SK-N-SH (cell line): Measurements from ENCODE around the gene FAM89B. TPM values are rescaled to one million over a fixed set of nuclear protein-coding genes. Genes with fewer than 3 reads are reported as not detected.

ENCODE experiments used
- CTCF ChIA-PET: fragments of 300-600, 350-600 bp; formaldehyde crosslinking; extraction: SDS; loops from one replicate; lab custom pipeline; 2021; lab: Yijun Ruan, JAX
- POLR2A ChIA-PET: fragments of 350-600 bp; sonication (Branson Sonifier 250); formaldehyde crosslinking; extraction: SDS; loops from one replicate; lab custom pipeline; 2020; ENCODE audit warnings: antibody characterized with exemption, inconsistent platforms; lab: Yijun Ruan, JAX
- DNase-seq: peaks from one replicate; pipeline ENCODE4 v3.0.0; 2012
- H2AFZ ChIP-seq: fragments of 200-600 bp; sonication (generic); 2 replicates; pipeline ENCODE4 v1.8.1; 2016; ENCODE audit warnings: antibody characterized with exemption, mild to moderate bottlenecking, low read depth
- H3F3A ChIP-seq: fragments of 200-600 bp; sonication (generic); replicated peaks from 2 replicates; pipeline ENCODE3; 2016; ENCODE audit warnings: antibody characterized with exemption, mild to moderate bottlenecking; ENCODE audit not compliant: insufficient read depth
- H3K27ac ChIP-seq, 2 experiments: fragments of 200-500 bp in 1 of 2; fragments of 200-600 bp in 1 of 2; sonication (Bioruptor generic) in 1 of 2; sonication (generic), shearing (Covaris generic) in 1 of 2; 2 replicates each; pipeline versions ENCODE4 v1.5.1 to v1.6.1; 2014 to 2016; ENCODE audit warnings: low read depth in 2 of 2, inconsistent platforms in 1 of 2, low read length in 1 of 2, mild to moderate bottlenecking in 1 of 2, mixed read lengths in 1 of 2
- H3K27me3 ChIP-seq: fragments of 200-600 bp; sonication (generic), shearing (Covaris generic); 2 replicates; pipeline ENCODE4 v1.6.1; 2016; ENCODE audit warnings: mixed run types; ENCODE audit not compliant: insufficient read depth
- H3K36me3 ChIP-seq, 2 experiments: fragments of 200-500 bp in 1 of 2; fragments of 200-600 bp in 1 of 2; sonication (Bioruptor generic) in 1 of 2; sonication (generic) in 1 of 2; replicated peaks in 1 of 2; 2 replicates each; pipeline versions ENCODE3 to v1.5.1; 2014 to 2016; ENCODE audit warnings: low read length in 1 of 2, mild to moderate bottlenecking in 1 of 2; ENCODE audit not compliant: insufficient read depth in 2 of 2, control insufficient read depth in 1 of 2
- H3K4me1 ChIP-seq, 2 experiments: fragments of 200-500 bp in 1 of 2; fragments of 200-600 bp in 1 of 2; sonication (Bioruptor generic) in 1 of 2; sonication (generic), shearing (Covaris generic) in 1 of 2; 2 replicates each; pipeline versions ENCODE4 v1.5.1 to v1.6.1; 2014 to 2016; ENCODE audit warnings: low read depth in 1 of 2, low read length in 1 of 2, mixed run types in 1 of 2; ENCODE audit not compliant: insufficient read depth in 2 of 2, control insufficient read depth in 1 of 2
- H3K4me2 ChIP-seq: fragments of 200-600 bp; sonication (generic), shearing (Covaris generic); 2 replicates; pipeline ENCODE4 v1.6.1; 2017; ENCODE audit warnings: mixed run types
- H3K4me3 ChIP-seq, 2 experiments: fragments of 200-500 bp in 1 of 2; fragments of 200-600 bp in 1 of 2; sonication (Bioruptor generic) in 1 of 2; sonication (generic), shearing (Covaris generic) in 1 of 2; 2 replicates each; pipeline versions ENCODE4 v1.5.1 to v1.8.1; 2014 to 2016; ENCODE audit warnings: low read depth in 2 of 2, inconsistent platforms in 1 of 2, low read length in 1 of 2, mild to moderate bottlenecking in 1 of 2, mixed read lengths in 1 of 2, moderate library complexity in 1 of 2
- H3K79me2 ChIP-seq: fragments of 200-600 bp; sonication (generic); 2 replicates; pipeline ENCODE4 v1.8.1; 2017; ENCODE audit warnings: mild to moderate bottlenecking; ENCODE audit not compliant: insufficient read depth
- H3K9ac ChIP-seq: fragments of 200-600 bp; sonication (generic); 2 replicates; pipeline ENCODE4 v1.6.1; 2017; ENCODE audit warnings: mixed run types
- H3K9me2 ChIP-seq: fragments of 200-600 bp; sonication (generic); 2 replicates; pipeline ENCODE4 v1.6.1; 2017; ENCODE audit warnings: mixed run types
- H3K9me3 ChIP-seq: fragments of 200-600 bp; sonication (generic); 2 replicates; pipeline ENCODE4 v1.6.1; 2017; ENCODE audit warnings: mixed run types, mild to moderate bottlenecking, moderate library complexity
- H4K20me1 ChIP-seq: fragments of 200-600 bp; sonication (generic); 2 replicates; pipeline ENCODE4 v1.6.1; 2017; ENCODE audit warnings: mild to moderate bottlenecking, mixed run types; ENCODE audit not compliant: insufficient read depth
- EP300 ChIP-seq, 2 experiments: IDR thresholded peaks; 2 replicates each; pipeline versions ENCODE4 v1.4.0 to v1.6.1; 2012; ENCODE audit warnings: borderline replicate concordance in 1 of 2, low read depth in 1 of 2, low read length in 1 of 2
- EZH2phosphoT487 ChIP-seq: fragments of 200-600 bp; sonication (generic); IDR thresholded peaks from 2 replicates; pipeline ENCODE4 v1.6.1; 2017; ENCODE audit warnings: low read depth, mixed run types, mild to moderate bottlenecking, antibody characterized with exemption, moderate library complexity, borderline replicate concordance
- FOSL2 ChIP-seq: IDR thresholded peaks from 2 replicates; pipeline ENCODE4 v1.4.0; 2012; ENCODE audit warnings: low read depth, mild to moderate bottlenecking, moderate library complexity, borderline replicate concordance
- GABPA ChIP-seq: IDR thresholded peaks from 2 replicates; pipeline ENCODE4 v1.4.0; 2012; ENCODE audit warnings: low read depth, mild to moderate bottlenecking
- NFIC ChIP-seq: IDR thresholded peaks from 2 replicates; pipeline ENCODE4 v1.4.0; 2012; ENCODE audit warnings: borderline replicate concordance
- NRF1 ChIP-seq: IDR thresholded peaks from 2 replicates; pipeline ENCODE4 v1.6.1; 2012; ENCODE audit warnings: low read depth, mild to moderate bottlenecking, low read length
- POLR2AphosphoS5 ChIP-seq: IDR thresholded peaks from 2 replicates; pipeline ENCODE4 v1.6.1; 2012; ENCODE audit warnings: low read depth, low read length
- RCOR1 ChIP-seq: fragments of 150-350 bp; IDR thresholded peaks from 2 replicates; pipeline ENCODE4 v1.6.1; 2017; ENCODE audit warnings: antibody characterized with exemption, low read length
- REST ChIP-seq: IDR thresholded peaks from 2 replicates; pipeline ENCODE4 v1.6.1; 2012; ENCODE audit warnings: mild to moderate bottlenecking, low read depth, low read length, moderate library complexity
- RFX5 ChIP-seq: IDR thresholded peaks from 2 replicates; pipeline ENCODE4 v1.6.1; 2012; ENCODE audit warnings: mild to moderate bottlenecking, improper control_type of control experiment, low read length
- RXRA ChIP-seq: IDR thresholded peaks from 2 replicates; pipeline ENCODE4 v1.4.0; 2012; ENCODE audit warnings: low read depth, mild to moderate bottlenecking, borderline replicate concordance
- SIN3A ChIP-seq: IDR thresholded peaks from 2 replicates; pipeline ENCODE4 v1.6.1; 2012; ENCODE audit warnings: low read depth, mild to moderate bottlenecking, low read length, moderate library complexity, borderline replicate concordance
- SMC3 ChIP-seq: IDR thresholded peaks from 2 replicates; pipeline ENCODE4 v1.6.1; 2012; ENCODE audit warnings: low read depth, low read length, improper control_type of control experiment
- TAF1 ChIP-seq: IDR thresholded peaks from 2 replicates; pipeline ENCODE4 v1.6.1; 2012; ENCODE audit warnings: low read depth, mild to moderate bottlenecking, low read length, moderate library complexity, borderline replicate concordance
- USF1 ChIP-seq: IDR thresholded peaks from 2 replicates; pipeline ENCODE4 v1.4.0; 2012; ENCODE audit warnings: low read depth, borderline replicate concordance
- YY1 ChIP-seq: IDR thresholded peaks from 2 replicates; pipeline ENCODE4 v1.4.0; 2012; ENCODE audit warnings: low read depth, mild to moderate bottlenecking
- WGBS: methylation state at CpG from one replicate; pipeline ENCODE4 v1.1.6; 2017; ENCODE audit warnings: low lambda C conversion rate; 5-methylcytosine and 5-hydroxymethylcytosine counted together
- polyA plus RNA-seq, 3 experiments: library from polyadenylated mRNA; depleted of rRNA; stranded (reverse); fragments of >200 nt; gene quantifications; 2 replicates each; pipeline ENCODE4 v1.2.3, GENCODE V29; 2012
- TF ChIP-seq, protein P1 (sequence below): fragments of 150-350 bp; IDR thresholded peaks from 2 replicates; pipeline ENCODE4 v1.6.1; 2017; ENCODE audit warnings: antibody characterized with exemption, low read length, low read depth, borderline replicate concordance

Gene FAM89B
- polyA plus RNA-seq, 1 of the 3 experiments (the other 2 are of a cell fraction) = 65.3 TPM

GRCh38 chr11:65525546-65526480 is 46.5 kb upstream of the FAM89B start:
- 0 out of 2 replicates have a peak overlapping the region, but pooled peaks have one; percentile 63 for H2AFZ ChIP-seq
- peaks cover 13% of the 10 kb centered on the region; the same call in 1 of the 2 replicates for H4K20me1 ChIP-seq

More at GRCh38 chr11:65525546-65526480, 46.5 kb upstream of the FAM89B start:
- no peaks in the 10 kb centered on the region for H3K27me3 ChIP-seq
- no peaks in the 10 kb centered on the region for H3K9me3 ChIP-seq
- H3K9me2 ChIP-seq = no peaks in the 10 kb centered on the region
- H3K4me1 ChIP-seq = peaks cover 5 to 18% of the 10 kb centered on the region in 2 experiments; a peak in 3 of 4 replicates
- 58% methylated on average over 17 of the region's 31 CpGs for WGBS
- H3K9ac ChIP-seq = peak overlapping the region; percentile 96
- H3K4me2 ChIP-seq = peak overlapping the region; percentile 99
- DNase-seq = peak; percentile 12
- ChIA-PET POLR2A (interaction anchor here (1.0 to 1.9 kb wide), 6 partner anchors 10 to 105 kb away, joined by 3 to 10 read pairs (median 5); partner anchors contain the start of gene NEAT1), CTCF (interaction anchor here (0.6 to 6.7 kb wide), 9 partner anchors 10 to 57 kb away, joined by 3 to 69 read pairs (median 4); partner anchors contain the start of gene FAM89B)
- peaks cover 30% of the 10 kb centered on the region for H3K79me2 ChIP-seq
- no peak for TF ChIP-seq EZH2phosphoT487
- no peak for TF ChIP-seq GABPA
- TF ChIP-seq, protein P1, sequence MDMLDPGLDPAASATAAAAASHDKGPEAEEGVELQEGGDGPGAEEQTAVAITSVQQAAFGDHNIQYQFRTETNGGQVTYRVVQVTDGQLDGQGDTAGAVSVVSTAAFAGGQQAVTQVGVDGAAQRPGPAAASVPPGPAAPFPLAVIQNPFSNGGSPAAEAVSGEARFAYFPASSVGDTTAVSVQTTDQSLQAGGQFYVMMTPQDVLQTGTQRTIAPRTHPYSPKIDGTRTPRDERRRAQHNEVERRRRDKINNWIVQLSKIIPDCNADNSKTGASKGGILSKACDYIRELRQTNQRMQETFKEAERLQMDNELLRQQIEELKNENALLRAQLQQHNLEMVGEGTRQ = no peak
- no peak for TF ChIP-seq RCOR1
- TF ChIP-seq RFX5 = no peak
- no peak for TF ChIP-seq YY1
- TF ChIP-seq FOSL2 = no peak
- TF ChIP-seq NRF1 = no peak
- TF ChIP-seq SMC3 = no peak
- no peak for TF ChIP-seq EP300 (IDR thresholded peaks at IDR 0.05; ENCODE audit: borderline replicate concordance in 1 of 2, low read depth in 1 of 2, low read length in 1 of 2)
- no peak for TF ChIP-seq RXRA
- no peak for TF ChIP-seq TAF1
- TF ChIP-seq SIN3A = no peak
- no peak for TF ChIP-seq USF1
- no peak for TF ChIP-seq POLR2AphosphoS5
- no peak for TF ChIP-seq REST
- TF ChIP-seq NFIC = no peak
- peak overlapping the region; percentile 56 to 62; a peak in 2 of 4 replicates for H3K27ac ChIP-seq
- H3F3A ChIP-seq = peaks cover 19% of the 10 kb centered on the region
- H3K4me3 ChIP-seq = peak overlapping the region; percentile 78 to 81
- H3K36me3 ChIP-seq = peaks cover 17 to 31% of the 10 kb centered on the region in 2 experiments
